Measurements from ENCODE around the gene AADACL2.

AADACL2 gene

GRCh38 chr3:151795276-151795675 is 61.5 kb downstream of the AADACL2 start:
- H3K4me3 ChIP-seq, result no peak overlapping the region
- H3K27ac ChIP-seq, result no peak overlapping the region

GRCh38 chr3:151796105-151796680 is 62.5 kb downstream of the AADACL2 start:
- Histone ChIP-seq H3K4me3 (no peak overlapping the region), H3K27ac (no peak overlapping the region)

GRCh38 chr3:151798466-151798865 is 64.7 kb downstream of the AADACL2 start:
- no peak overlapping the region for H3K27ac ChIP-seq
- H3K4me3 ChIP-seq, result no peak overlapping the region

GRCh38 chr3:151800431-151800830 is 66.7 kb downstream of the AADACL2 start:
- Histone ChIP-seq H3K27ac (no peak overlapping the region), H3K4me3 (no peak overlapping the region)

GRCh38 chr3:151804267-151804666 is 70.5 kb downstream of the AADACL2 start:
- no peak overlapping the region for H3K4me3 ChIP-seq
- H3K27ac ChIP-seq, result no peak overlapping the region

- H3K4me3 ChIP-seq, result no peak overlapping the region
- H3K27ac ChIP-seq, result no peak overlapping the region
These were observed 73.1 kb downstream of the AADACL2 start for GRCh38 chr3:151806838-151807237.

Data from skin epidermis (tissue), 12 donors.